ENCODE results near the gene LPP.

DNA sequence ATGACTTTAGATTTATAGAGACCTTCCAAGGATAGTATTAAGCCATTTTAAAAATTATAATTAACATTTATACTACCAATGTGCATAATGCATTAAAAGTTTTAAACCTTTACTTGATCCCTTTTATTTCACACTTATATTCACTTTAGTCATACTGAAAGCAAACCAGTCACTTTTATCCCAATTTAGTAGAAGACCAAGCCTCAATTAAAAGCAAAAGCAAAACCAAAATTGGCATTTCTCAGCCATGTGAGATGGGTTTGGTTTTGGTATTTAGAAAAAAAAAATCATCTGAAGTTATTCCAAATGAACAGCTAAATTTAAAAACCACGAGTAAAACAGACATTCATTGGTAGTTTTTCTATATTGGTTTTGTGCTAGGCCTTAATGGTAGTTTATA, 249.4 kb downstream of the LPP start:
- TF ChIP-seq, protein P1, sequence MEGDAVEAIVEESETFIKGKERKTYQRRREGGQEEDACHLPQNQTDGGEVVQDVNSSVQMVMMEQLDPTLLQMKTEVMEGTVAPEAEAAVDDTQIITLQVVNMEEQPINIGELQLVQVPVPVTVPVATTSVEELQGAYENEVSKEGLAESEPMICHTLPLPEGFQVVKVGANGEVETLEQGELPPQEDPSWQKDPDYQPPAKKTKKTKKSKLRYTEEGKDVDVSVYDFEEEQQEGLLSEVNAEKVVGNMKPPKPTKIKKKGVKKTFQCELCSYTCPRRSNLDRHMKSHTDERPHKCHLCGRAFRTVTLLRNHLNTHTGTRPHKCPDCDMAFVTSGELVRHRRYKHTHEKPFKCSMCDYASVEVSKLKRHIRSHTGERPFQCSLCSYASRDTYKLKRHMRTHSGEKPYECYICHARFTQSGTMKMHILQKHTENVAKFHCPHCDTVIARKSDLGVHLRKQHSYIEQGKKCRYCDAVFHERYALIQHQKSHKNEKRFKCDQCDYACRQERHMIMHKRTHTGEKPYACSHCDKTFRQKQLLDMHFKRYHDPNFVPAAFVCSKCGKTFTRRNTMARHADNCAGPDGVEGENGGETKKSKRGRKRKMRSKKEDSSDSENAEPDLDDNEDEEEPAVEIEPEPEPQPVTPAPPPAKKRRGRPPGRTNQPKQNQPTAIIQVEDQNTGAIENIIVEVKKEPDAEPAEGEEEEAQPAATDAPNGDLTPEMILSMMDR (conservative IDR thresholded peaks at IDR 0.05; ENCODE audit: low read depth, low read length), result no peak
- TF ChIP-seq BHLHE40 (IDR thresholded peaks at IDR 0.05; ENCODE audit: low read depth, low read length), result no peak
- no peak for TF ChIP-seq FOS (IDR thresholded peaks at IDR 0.05; ENCODE audit: low read depth, low read length)
- TF ChIP-seq MXI1 (IDR thresholded peaks at IDR 0.05; ENCODE audit: borderline replicate concordance, low read depth, low read length), result no peak
- no peak for TF ChIP-seq SMC3 (IDR thresholded peaks at IDR 0.05; ENCODE audit: low read depth, low read length)
